Inflammatory macrophage (primary cell): ENCODE results near the gene CD276.
"Not testable (repeated sequence)": the region's sequence is repeated elsewhere in the genome, so short reads cannot be mapped to it uniquely, and the experiment has no call there.

Source experiments
- DNase-seq, 2 donors: peaks; one replicate each; pipeline ENCODE4 v3.0.0-alpha.2; 2020 to 2022

The CD276 gene

DNA sequence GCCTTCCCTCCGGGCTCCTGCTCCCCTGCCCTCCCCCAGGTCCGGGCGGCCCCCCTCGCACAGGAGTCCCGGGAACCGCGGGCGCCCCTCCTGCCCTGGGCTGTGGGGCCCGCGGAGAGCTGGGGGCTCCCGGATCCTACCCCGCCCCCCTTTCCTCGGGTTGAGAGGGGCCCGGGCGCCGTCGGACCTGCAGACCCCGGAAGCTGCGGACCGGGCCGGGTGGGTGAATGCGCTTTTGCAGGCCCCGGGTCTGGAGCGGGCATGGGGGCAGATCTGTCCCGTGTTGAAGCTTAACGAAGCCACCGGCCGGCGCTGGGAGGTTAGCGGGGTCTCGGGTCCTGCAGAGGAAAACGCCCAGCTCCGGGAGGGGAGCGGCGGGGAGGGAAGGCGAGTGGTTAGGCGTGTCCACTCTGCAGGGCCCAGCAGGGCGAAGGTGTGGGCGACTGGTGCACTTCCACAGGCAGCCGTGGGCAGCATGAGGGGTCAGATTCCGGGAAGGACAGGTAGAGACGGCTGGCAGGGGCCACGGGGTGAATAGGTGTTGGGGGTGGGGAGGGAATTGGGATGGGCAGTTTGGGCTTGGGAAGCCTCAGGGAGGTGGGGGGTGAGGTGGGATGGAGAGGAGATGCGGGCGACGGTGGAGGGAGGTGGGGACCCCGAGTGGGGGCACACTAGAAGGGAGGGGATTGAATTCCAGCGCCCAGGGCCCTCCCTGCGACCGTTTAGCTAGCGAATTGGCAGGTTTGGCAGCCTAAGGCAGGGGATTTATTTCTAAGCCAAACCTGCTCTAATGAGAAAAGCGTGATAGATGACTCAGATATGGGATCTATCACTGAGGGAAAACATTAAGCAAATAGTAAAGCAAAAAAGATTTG, 635 bp downstream of the CD276 start:
- DNase-seq, result peak in 1 of 2 donors; percentile 60

DNA sequence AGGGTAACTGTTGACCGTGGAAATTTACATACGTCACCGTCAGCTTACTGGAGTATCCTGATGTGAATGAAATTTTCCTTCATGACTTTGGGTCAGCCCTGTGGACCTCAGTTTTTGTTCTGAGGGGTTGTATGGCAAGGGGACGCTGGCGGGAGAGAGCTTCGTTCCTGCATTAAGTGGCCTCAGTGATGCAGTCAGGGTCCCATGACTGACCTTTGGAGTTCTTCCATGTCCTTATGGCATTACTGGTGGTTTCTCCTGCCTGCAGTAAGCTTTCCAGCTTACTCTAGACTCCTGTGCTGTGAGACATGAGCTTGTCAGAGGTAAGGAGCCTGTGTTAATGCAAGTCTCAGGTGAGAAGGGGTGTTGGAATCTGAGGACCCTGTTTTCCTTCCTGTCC, 1.8 kb downstream of the CD276 start:
- DNase-seq, result peak in 1 of 2 donors; percentile 50

DNA sequence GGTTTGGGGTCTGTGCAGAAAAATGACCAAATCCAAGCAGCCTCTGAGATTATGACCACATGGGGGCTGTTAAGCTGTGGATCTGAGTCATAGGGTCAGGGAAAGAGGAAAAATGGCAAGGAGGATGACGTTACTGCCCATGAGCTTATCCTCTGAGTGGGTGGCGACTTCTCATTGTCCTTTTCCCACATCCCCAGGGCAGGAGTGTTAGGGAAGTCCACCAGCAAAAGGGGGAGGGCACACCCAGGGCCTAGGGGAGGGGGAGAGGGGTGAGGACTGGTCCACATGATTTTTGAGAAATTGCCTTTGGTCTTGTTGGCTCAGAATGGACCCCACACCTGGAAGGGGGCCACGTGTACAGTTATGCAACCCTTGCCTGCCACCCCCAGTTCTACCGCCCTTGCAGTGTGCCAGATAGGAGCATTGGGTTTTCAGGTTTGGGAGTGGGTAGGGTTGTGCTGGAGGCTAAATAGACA, 2.6 kb downstream of the CD276 start:
- DNase-seq, result peak; percentile 85 to 92

DNA sequence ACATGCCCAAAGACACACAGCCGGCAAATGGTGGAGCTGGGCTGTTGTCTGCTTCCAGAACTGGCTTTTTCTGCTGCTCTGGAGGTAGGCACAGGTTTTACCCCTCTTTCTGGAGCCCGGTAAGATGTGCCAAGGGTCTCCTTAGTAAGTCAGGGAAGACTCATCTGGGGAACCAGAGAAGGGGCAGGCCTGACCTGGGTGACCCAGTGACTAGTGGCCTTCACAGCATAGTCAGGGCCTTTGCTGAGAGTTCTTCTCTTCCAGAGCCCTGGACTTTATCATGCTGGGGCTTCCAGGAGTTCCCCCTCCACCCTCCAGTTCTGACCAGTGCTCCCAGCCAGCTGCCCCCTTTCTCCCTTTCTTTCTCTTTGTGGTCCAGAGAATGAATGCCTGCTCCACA, 3.2 kb downstream of the CD276 start:
- DNase-seq, result no peak

DNA sequence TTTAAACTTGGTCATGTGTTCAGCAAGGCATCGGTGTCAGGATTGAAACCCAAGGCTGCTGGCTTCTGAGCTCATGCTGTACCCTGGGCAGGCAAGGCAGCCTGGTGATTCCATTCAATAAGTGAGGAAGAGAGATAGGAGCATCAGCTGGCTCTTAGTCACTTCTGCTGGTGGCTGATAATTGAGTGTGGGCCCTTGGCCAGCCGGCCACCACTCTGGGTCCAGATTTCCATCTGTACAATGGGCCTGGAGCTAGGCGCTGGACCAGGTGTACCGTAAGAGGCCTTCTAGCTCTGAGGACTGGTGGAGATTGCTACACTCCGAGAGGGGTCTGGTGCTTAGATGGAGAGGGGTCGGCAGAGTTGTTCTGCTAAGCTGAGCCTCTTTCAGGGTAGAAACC, 4.3 kb downstream of the CD276 start:
- peak; percentile 56 to 86 for DNase-seq

DNA sequence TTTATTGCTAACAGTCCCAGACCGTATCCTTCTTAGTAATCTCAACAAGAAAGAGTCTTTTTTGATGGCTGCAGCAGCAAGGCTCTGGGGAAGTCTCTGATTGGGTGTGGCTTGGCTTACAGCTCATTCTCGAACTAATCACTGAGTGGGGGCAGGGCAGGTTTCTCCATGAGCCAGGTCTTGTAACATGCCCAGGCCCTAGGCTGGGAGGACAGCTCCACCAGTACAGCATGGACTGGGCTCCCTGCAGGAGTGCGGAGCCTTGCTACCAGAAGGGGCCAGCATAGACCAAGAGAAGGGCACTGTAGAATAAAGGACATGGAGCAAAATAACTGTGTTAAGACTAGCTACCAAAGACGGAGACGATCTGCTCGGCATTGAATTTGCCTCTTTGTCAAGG, 7.2 kb downstream of the CD276 start:
- DNase-seq, result peak; percentile 38 to 40

DNA sequence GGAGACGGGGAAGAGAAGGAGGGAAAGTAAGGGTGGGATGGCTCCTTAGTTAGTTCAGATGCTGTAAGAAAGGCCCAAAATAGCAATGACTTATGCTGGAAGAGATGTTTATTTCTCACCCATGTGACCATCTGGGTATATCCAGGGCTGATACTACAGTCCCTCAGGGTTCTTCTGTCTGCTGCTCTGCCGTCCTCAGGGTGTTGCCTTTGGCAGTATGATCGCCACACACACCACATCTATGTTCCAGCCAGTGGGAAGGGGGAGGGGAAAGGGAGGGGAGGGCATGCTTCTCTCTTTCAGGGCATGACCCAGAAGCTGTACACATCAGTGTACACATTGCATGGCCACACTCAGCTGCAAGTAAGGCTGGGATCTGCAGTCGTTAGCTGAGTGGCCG, 10.2 kb downstream of the CD276 start:
- peak in 1 of 2 donors; percentile 10 for DNase-seq

DNA sequence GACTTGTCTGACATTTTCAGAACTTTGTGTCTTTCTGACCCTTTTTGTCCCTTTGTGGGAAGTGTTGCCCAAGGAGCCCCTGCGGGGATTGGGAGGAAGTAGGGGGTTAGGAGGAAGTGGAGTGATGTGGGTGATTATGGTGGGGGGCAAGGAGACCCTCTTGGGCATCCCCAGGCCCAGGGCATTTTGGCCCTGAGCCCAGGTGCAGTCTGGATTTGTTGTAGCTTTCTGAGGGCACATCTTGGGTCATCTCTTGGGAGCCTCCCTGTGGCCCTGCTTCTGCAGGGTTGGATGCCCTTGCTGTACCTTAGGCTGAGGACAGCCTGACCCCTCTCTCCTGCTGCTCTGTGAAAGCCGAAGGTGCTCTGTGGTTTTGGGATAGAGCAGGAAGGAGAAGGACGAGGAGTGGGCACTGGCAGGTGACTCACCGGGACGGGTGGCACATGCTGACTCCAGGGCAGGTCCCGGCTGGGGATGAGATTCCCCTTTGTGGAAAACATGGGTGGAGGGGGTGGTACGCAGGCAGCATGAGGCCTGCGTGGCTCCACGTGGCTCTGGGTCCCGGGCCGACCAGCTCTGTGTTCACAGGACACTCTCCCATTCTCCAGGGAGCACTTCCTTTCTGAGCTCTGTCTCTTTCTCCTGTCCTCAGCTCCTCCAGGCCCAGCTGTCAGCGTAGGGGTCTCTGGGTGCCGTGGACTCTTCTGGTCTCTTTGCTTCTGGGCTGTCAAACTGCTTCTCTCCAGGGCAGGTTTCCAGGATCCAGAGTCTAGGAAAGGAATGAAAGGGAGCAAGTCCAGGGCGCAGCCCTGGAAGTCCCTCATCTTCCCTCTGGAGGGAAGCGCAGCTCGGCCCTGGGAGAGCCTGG, 11.8 kb downstream of the CD276 start:
- no peak for DNase-seq

DNA sequence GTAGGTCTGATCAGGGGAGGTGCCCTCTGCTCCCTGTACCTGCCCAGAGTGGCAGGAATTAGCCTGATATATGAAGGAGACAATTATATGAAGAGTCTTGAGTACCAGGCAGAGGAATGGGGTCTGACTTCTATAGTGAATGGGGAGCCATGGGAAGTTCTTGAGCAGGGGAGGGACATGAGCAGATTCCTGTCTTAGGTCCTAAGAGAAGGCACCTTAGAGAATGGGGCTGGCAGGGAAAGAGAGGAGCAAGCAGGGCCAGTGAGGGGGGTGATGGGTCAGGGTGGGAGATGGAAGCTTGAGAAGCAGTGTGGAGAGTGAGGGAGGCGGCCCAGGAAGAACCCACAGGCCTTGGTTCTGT, 12.4 kb downstream of the CD276 start:
- no peak for DNase-seq

DNA sequence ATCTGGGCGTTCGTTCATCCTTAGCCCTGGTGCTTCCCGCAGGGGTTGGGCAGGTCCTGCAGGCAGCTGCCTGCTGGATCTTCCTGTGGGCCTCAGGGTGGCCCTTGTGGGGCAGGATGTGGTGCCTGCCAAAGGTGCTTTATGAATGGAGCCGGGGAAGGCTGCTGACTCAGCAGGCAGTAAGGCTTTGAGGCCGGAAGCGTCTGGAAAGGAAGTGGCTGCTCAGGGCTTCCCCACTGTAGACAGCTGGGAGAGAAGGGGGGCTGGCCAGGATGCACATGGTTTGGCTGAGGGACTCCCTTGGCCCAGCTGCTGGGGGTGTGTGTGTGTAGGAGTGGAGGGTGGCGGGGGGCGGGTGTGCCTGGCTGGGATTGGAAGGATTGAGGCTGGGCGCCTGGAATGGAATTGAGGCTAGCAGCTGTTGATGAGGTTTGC, 12.9 kb downstream of the CD276 start:
- DNase-seq, result peak; percentile 60 to 73

DNA sequence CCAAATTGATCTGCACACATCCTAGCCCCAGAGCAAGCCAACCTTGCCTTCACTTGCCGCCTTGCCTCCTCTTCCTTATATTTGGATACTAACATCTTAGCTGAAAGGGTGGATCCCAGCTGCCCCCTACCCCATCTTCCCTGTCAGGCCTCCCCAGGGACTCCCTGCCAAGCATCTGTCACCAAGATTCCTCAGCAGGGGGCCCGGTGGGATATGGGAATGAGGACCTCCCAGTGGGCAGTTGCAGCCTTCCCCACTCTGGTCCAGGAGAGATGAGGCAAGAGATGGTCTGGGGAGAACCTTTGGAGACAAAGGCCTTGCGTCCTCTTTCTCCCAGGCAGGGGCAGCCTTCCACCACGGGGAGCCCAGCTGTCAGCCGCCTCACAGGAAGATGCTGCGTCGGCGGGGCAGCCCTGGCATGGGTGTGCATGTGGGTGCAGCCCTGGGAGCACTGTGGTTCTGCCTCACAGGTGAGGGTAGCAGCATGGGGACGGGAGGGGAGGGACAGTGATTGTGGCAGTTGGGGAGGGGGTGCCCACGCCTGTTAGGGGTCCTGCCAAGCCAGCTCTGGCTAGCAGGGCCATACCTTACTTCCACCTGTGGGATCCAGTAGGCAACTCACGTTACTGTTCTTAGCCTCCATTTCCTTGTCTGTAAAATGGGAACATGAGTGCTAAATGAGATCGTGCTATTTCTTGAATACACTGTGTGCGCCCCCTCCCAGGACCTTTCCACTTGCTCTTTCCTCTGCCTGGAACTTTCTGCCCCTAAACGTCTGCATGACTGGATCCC, 15.3 kb downstream of the CD276 start:
- no peak for DNase-seq

DNA sequence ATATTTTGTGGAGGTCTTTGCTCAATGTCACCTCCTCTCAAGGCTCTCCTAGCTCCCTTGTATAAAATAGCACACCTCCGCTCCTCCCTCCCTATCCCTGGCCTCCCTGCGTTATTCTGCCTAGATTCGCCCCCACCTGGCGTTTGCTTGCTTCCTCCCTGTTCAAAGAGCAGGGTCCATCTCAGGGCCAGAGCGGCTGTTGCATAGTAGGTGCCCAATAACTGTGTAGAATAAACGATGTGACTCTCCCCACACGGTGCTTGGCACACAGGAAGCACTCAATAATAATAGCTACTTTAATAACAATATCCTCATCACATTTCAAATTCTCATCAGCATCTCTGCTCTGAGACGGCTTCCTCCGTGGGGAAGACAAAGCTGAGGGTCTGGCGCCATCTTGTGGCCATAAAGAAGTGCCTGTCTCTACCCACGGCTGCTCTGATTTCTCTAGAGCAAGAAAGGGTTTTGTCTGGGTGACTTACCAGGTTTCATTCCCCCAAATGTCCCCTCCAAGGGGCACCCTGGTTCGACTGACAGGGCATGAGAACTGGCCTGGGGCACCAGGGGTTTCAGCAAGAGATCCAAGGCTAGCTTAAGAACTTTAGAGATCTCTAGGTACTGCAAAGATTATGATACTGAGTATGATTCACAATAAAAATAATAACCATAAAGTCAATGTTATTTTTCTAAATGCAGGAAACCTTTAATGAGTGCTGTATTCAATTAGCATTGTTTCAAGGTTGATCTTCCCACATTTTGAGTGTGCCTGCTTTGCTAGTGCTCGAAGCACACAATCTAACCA, 16.1 kb downstream of the CD276 start:
- peak; percentile 81 to 83 for DNase-seq

DNA sequence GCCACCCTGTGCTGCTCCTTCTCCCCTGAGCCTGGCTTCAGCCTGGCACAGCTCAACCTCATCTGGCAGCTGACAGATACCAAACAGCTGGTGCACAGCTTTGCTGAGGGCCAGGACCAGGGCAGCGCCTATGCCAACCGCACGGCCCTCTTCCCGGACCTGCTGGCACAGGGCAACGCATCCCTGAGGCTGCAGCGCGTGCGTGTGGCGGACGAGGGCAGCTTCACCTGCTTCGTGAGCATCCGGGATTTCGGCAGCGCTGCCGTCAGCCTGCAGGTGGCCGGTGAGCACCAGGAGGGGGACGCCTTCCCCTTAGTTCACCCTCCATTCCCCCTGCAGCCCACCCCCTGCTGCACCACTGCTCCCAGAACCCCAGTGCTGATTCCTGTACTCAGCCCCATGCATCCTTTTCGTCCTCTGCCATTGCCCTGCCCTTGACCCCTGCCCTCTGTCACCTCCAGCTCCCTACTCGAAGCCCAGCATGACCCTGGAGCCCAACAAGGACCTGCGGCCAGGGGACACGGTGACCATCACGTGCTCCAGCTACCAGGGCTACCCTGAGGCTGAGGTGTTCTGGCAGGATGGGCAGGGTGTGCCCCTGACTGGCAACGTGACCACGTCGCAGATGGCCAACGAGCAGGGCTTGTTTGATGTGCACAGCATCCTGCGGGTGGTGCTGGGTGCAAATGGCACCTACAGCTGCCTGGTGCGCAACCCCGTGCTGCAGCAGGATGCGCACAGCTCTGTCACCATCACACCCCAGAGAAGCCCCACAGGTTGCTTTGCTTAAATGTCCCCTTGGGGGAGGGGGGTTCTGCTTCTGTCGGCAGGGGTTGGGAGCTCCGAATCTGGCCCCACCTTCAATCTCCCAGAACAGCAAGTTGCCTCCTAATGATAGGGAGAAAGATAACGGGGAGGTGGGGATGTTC, 18.4 kb downstream of the CD276 start:
- DNase-seq, result not testable (repeated sequence)

DNA sequence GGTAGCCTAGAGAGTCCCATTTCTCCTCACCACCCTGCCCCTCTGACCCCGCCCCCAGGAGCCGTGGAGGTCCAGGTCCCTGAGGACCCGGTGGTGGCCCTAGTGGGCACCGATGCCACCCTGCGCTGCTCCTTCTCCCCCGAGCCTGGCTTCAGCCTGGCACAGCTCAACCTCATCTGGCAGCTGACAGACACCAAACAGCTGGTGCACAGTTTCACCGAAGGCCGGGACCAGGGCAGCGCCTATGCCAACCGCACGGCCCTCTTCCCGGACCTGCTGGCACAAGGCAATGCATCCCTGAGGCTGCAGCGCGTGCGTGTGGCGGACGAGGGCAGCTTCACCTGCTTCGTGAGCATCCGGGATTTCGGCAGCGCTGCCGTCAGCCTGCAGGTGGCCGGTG, 19.4 kb downstream of the CD276 start:
- DNase-seq, result not testable (repeated sequence)

DNA sequence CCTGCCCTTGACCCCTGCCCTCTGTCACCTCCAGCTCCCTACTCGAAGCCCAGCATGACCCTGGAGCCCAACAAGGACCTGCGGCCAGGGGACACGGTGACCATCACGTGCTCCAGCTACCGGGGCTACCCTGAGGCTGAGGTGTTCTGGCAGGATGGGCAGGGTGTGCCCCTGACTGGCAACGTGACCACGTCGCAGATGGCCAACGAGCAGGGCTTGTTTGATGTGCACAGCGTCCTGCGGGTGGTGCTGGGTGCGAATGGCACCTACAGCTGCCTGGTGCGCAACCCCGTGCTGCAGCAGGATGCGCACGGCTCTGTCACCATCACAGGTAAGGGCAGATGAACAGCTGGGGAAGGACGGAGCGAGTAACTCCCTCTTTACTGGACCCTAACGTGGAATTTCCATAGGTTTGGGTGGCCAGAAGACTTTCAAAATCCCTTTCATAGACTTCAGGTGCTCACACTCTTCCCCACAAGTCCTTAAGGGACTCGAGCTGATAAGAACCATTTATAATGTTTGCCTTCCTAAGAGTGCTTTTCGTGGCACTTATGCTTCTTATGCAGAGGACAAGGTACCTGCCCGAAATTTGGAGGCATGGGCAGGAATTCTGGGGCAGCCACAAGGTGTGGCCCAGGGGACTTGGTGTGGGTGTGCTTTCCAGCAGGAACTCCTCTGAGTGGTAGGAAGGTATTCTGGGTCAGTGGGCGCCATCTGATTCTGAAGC, 20.1 kb downstream of the CD276 start:
- DNase-seq, result not testable (repeated sequence)

DNA sequence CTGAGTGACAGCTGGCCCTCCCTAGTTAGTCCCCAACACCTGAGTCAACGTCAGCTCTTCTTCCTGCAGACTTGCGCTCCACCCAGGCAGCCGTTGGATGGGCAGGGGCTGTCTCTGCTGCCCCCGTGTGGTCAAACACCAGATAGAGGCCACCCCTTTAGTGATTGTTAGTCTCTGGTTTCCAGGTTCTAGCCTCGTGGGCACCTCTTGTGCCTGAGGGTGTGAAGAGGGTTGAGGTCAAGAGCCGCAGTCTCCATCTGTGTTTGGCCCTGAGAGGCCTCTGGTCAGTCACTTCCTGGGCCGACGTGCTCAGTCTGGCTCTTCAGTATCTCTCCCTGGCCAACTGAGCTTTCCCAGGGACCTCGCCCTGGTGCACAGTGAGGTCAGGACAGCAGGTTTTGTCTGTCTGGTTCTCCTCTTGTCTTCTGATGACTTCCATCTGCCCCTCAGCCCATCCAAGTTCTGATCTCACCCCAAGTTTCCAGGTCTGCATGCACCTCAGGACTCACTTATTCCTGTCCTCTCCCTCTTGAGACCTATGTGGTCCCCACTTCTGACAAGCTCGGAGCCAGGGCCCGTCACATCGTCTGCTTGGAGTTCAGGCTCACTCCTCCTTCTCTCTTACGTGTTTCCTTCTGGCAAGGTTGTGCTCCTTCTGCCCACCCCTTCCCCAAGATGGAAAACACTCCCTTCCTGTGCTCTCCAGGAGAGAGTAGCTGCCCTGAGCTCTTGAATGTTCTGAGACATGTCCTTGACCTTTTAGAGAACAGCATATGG, 20.9 kb downstream of the CD276 start:
- peak; percentile 43 to 60 for DNase-seq

DNA sequence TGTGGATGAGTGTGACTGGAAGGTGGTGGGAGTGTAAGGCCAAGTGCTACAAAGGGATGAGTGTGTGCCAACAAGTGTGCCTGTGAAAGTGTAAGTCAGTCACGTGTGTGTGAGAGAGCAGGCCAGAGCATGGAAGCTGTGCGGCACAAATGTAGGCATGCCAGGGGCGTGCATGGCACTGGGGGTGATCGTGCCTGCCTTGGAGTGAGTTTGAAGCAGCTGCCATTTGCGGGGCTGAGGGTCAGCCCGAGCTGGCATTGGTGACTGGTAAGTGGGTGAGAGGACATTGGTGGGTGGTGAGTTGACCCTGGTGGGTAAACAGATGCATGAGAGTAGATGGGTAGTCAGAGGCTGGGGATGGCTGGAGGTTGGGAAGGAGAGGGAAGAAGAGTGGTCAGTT, 24.5 kb downstream of the CD276 start:
- DNase-seq, result no peak

DNA sequence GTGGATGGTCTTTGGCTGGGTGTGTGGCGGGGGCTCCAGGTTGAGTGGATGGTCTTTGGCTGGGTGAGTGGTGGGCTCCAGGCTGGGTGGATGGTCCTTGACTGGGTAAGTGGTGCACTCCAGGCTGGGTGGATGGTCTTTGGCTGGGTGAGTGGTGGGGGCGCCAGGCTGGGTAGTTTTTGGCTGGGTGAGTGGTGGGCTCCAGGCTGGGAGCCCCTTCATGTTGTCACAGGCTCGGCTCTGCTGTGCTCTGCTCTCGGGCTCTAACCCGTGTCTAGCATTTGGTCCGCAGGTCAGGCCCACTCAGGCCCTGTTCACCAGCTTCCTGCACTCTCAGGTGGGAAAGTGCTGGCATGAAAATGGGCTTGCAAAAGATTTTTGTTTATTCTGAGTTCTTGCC, 25.1 kb downstream of the CD276 start:
- no peak for DNase-seq

DNA sequence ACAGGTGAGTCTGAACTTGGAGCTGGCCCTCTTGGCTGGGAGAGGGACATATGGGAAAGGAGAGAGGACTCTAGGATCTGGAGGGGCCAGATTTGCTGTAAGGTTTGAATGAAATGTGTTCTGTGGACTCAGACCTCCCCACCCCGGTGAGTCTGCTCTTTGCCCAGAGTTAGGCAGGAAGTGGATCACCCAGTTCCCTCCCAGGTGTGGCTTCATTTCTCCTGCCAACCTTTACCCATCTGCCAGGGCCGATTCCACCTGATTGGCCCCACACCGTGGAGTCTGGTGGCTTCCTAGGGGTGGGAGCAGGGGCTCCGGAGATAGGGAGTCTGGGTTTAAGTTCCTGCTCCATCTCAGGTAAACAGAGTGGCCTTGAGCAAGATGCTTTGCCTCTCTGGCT, 25.5 kb downstream of the CD276 start:
- no peak for DNase-seq
